Loucy (cell line): ENCODE data around the gene SPATA13.

Source experiments
- H2AFZ ChIP-seq: fragments of 200-600 bp; sonication (generic); 2 replicates; pipeline ENCODE4 v1.6.0; 2016; ENCODE audit warnings: antibody characterized with exemption, mild to moderate bottlenecking, low read length, moderate library complexity
- H3F3A ChIP-seq: fragments of 200-600 bp; 2 replicates; pipeline ENCODE4 v1.6.0; 2016; ENCODE audit warnings: antibody characterized with exemption, low read depth, mild to moderate bottlenecking
- H3K27me3 ChIP-seq: fragments of 200-600 bp; sonication (generic); 2 replicates; pipeline ENCODE4 v1.6.1; 2014; ENCODE audit warnings: low read length, mild to moderate bottlenecking; ENCODE audit not compliant: insufficient read depth, poor library complexity, severe bottlenecking
- H3K36me3 ChIP-seq: fragments of 200-600 bp; sonication (generic); 2 replicates; pipeline ENCODE4 v1.6.1; 2016; ENCODE audit warnings: low read length; ENCODE audit not compliant: insufficient read depth
- H3K4me1 ChIP-seq: fragments of 200-600 bp; sonication (generic); 2 replicates; pipeline ENCODE4 v1.5.1; 2014; ENCODE audit warnings: low read length, mild to moderate bottlenecking; ENCODE audit not compliant: insufficient read depth, poor library complexity, severe bottlenecking
- H3K4me2 ChIP-seq: fragments of 200-600 bp; sonication (generic); 2 replicates; pipeline ENCODE4 v1.6.0; 2014; ENCODE audit warnings: antibody characterized with exemption, low read length, low read depth, mild to moderate bottlenecking; ENCODE audit not compliant: poor library complexity, severe bottlenecking
- H3K4me3 ChIP-seq: fragments of 200-600 bp; sonication (generic); 2 replicates; pipeline ENCODE4 v1.5.1; 2014; ENCODE audit warnings: low read length, mild to moderate bottlenecking, mixed read lengths; ENCODE audit not compliant: poor library complexity, severe bottlenecking
- H3K79me2 ChIP-seq: fragments of 200-600 bp; sonication (generic); 2 replicates; pipeline ENCODE4 v1.6.1; 2014; ENCODE audit warnings: low read length; ENCODE audit not compliant: insufficient read depth
- H3K9ac ChIP-seq: fragments of 200-600 bp; sonication (generic); 2 replicates; pipeline ENCODE4 v1.6.0; 2014; ENCODE audit warnings: mild to moderate bottlenecking, low read depth, low read length, moderate library complexity; ENCODE audit not compliant: poor library complexity, severe bottlenecking
- H3K9me2 ChIP-seq: fragments of 200-600 bp; sonication (generic); replicated peaks from 2 replicates; pipeline ENCODE4 v1.6.1; 2016; ENCODE audit warnings: low read depth, low read length, mixed read lengths
- H3K9me3 ChIP-seq: fragments of 200-600 bp; sonication (generic); 2 replicates; pipeline ENCODE4 v1.6.1; 2014; ENCODE audit warnings: mild to moderate bottlenecking, antibody characterized with exemption, low read length, low read depth; ENCODE audit not compliant: insufficient read depth
- H4K20me1 ChIP-seq: fragments of 200-600 bp; sonication (generic); 2 replicates; pipeline ENCODE4 v1.6.0; 2014; ENCODE audit warnings: antibody characterized with exemption, low read length, mild to moderate bottlenecking; ENCODE audit not compliant: insufficient read depth, poor library complexity, severe bottlenecking
- CTCF ChIP-seq: fragments of 200-600 bp; sonication (generic); conservative IDR thresholded peaks from 2 replicates; pipeline ENCODE4 v1.5.1; 2014; ENCODE audit warnings: mild to moderate bottlenecking, antibody characterized with exemption, low read length
- EZH2phosphoT487 ChIP-seq: fragments of 200-600 bp; IDR thresholded peaks from 2 replicates; pipeline ENCODE4 v1.6.1; 2018; ENCODE audit warnings: antibody characterized with exemption, mild to moderate bottlenecking, moderate library complexity, borderline replicate concordance

The SPATA13 gene

GRCh38 chr13:24304620-24305019 is 144.1 kb downstream of the SPATA13 start:
- Histone ChIP-seq H3K9me3 (no peaks in the 10 kb centered on the region), H3K4me2 (no peak overlapping the region), H4K20me1 (no peaks in the 10 kb centered on the region), H3K27me3 (no peaks in the 10 kb centered on the region), H3K9me2 (no peaks in the 10 kb centered on the region), H3K4me1 (no peaks in the 10 kb centered on the region), H3K9ac (no peak overlapping the region), H3K4me3 (no peak overlapping the region), H2AFZ (no peak overlapping the region), H3F3A (no peaks in the 10 kb centered on the region), H3K36me3 (peaks cover 38% of the 10 kb centered on the region; the same call in 1 of the 2 replicates), H3K79me2 (no peaks in the 10 kb centered on the region)
- TF ChIP-seq EZH2phosphoT487 = no peak
- TF ChIP-seq CTCF = no peak

- Histone ChIP-seq H3K4me3 (no peak overlapping the region), H2AFZ (no peak overlapping the region), H3K4me2 (no peak overlapping the region), H4K20me1 (no peaks in the 10 kb centered on the region), H3K79me2 (no peaks in the 10 kb centered on the region), H3K4me1 (no peaks in the 10 kb centered on the region), H3K9me3 (no peaks in the 10 kb centered on the region), H3K9ac (no peak overlapping the region), H3K36me3 (peaks cover 24% of the 10 kb centered on the region; the same call in 1 of the 2 replicates), H3F3A (no peaks in the 10 kb centered on the region), H3K27me3 (no peaks in the 10 kb centered on the region), H3K9me2 (no peaks in the 10 kb centered on the region)
- TF ChIP-seq EZH2phosphoT487 (no peak), CTCF (no peak)
Measured at GRCh38 chr13:24306632-24307031, 146.1 kb downstream of the SPATA13 start.

GRCh38 chr13:24307211-24308067 is 146.9 kb downstream of the SPATA13 start:
- Histone ChIP-seq H3K9ac (no peak overlapping the region), H3K27me3 (no peaks in the 10 kb centered on the region), H3K4me2 (no peak overlapping the region), H3K4me1 (no peaks in the 10 kb centered on the region), H3K9me3 (no peaks in the 10 kb centered on the region), H2AFZ (no peak overlapping the region), H3K4me3 (no peak overlapping the region), H3K9me2 (no peaks in the 10 kb centered on the region), H3F3A (no peaks in the 10 kb centered on the region), H3K79me2 (no peaks in the 10 kb centered on the region), H3K36me3 (peaks cover 24% of the 10 kb centered on the region; the same call in 1 of the 2 replicates), H4K20me1 (no peaks in the 10 kb centered on the region)
- TF ChIP-seq EZH2phosphoT487 = no peak
- no peak for TF ChIP-seq CTCF
